ENCODE results near the gene CDC123. TPM values are rescaled to one million over a fixed set of nuclear protein-coding genes. Genes with fewer than 3 reads are reported as not detected.
A peak's percentile ranks its signal among the peaks of the same experiment; 100 is the strongest.

CDC123 gene
- total and polyA plus RNA-seq, 2 donors (not counting 1 experiment from before 2014, with no cell fraction given): 48.9 to 56.0 TPM

- CTCF ChIA-PET: interaction anchor here (1.7 kb wide), 1 partner anchor 21 kb away, joined by 5 read pairs; no protein-coding TSS in a partner anchor
- Histone ChIP-seq H3K4me2 (replicated peaks; ENCODE audit: low read depth, low read length, poor library complexity, severe bottlenecking) (no peak overlapping the region), H2AFZ (ENCODE audit: insufficient read depth, low read depth, low read length, poor library complexity, severe bottlenecking) (no peak overlapping the region), H3K9ac (ENCODE audit: low read length) (no peak overlapping the region), H3K4me3 (ENCODE audit: control extremely low read depth in 1 of 5, extremely low read depth in 1 of 5, insufficient read depth in 1 of 5, low read depth in 2 of 5, low read length in 4 of 5) (no peak overlapping the region), H3K36me3 (replicated peaks in 1 of 2; ENCODE audit: control extremely low read depth in 1 of 2, control insufficient read depth in 1 of 2, extremely low read depth in 1 of 2, insufficient read depth in 2 of 2, low read length in 1 of 2) (peaks cover 0 to 2% of the 10 kb centered on the region in 2 experiments), H4K20me1 (ENCODE audit: control insufficient read depth, insufficient read depth, low read length, poor library complexity, severe bottlenecking) (peaks cover 16% of the 10 kb centered on the region), H3K79me2 (ENCODE audit: control insufficient read depth, insufficient read depth, low read length) (peaks cover 91% of the 10 kb centered on the region), H3K27me3 (replicated peaks in 1 of 4; ENCODE audit: control extremely low read depth in 1 of 4, control insufficient read depth in 3 of 4, insufficient read depth in 4 of 4, low read length in 3 of 4) (no peaks in the 10 kb centered on the region), H3K4me1 (ENCODE audit: control insufficient read depth in 2 of 2, insufficient read depth in 2 of 2, low read length in 2 of 2) (peaks cover 17 to 22% of the 10 kb centered on the region in 2 donors), H3K27ac (ENCODE audit: low read length in 2 of 2) (no peak overlapping the region), H3K9me3 (ENCODE audit: control extremely low read depth in 1 of 3, control insufficient read depth in 2 of 3, insufficient read depth in 1 of 3, low read length in 2 of 3) (no peaks in the 10 kb centered on the region)
- POLR2A ChIA-PET: no interaction called here
- H3K27ac Mint-ChIP-seq: no peak overlapping the region
- whole genome bisulfite sequencing (ENCODE audit: insufficient coverage): 97% methylated on average over 4 of the region's 5 CpGs
- ATAC-seq (ENCODE audit: low read depth) (no peak), DNase-seq (no peak)
- intact Hi-C loops (cut with micrococcal nuclease): no loop called here
- H3K4me1 Mint-ChIP-seq: peaks cover 39% of the 10 kb centered on the region
- no peaks in the 10 kb centered on the region for H3K9me3 Mint-ChIP-seq (ENCODE audit: insufficient read depth)
- H3K4me3 Mint-ChIP-seq: peak overlapping the region; percentile 5
- TF ChIP-seq, protein P1, sequence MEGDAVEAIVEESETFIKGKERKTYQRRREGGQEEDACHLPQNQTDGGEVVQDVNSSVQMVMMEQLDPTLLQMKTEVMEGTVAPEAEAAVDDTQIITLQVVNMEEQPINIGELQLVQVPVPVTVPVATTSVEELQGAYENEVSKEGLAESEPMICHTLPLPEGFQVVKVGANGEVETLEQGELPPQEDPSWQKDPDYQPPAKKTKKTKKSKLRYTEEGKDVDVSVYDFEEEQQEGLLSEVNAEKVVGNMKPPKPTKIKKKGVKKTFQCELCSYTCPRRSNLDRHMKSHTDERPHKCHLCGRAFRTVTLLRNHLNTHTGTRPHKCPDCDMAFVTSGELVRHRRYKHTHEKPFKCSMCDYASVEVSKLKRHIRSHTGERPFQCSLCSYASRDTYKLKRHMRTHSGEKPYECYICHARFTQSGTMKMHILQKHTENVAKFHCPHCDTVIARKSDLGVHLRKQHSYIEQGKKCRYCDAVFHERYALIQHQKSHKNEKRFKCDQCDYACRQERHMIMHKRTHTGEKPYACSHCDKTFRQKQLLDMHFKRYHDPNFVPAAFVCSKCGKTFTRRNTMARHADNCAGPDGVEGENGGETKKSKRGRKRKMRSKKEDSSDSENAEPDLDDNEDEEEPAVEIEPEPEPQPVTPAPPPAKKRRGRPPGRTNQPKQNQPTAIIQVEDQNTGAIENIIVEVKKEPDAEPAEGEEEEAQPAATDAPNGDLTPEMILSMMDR (IDR thresholded peaks at IDR 0.05): no peak
- TF ChIP-seq EZH2 (IDR thresholded peaks at IDR 0.05; ENCODE audit: borderline replicate concordance, insufficient read depth, low read depth, low read length, poor library complexity, severe bottlenecking): no peak
- H3K27me3 Mint-ChIP-seq: no peaks in the 10 kb centered on the region
Observed at GRCh38 chr10:12193193-12193592, 2.8 kb upstream of the CDC123 start.

DNA sequence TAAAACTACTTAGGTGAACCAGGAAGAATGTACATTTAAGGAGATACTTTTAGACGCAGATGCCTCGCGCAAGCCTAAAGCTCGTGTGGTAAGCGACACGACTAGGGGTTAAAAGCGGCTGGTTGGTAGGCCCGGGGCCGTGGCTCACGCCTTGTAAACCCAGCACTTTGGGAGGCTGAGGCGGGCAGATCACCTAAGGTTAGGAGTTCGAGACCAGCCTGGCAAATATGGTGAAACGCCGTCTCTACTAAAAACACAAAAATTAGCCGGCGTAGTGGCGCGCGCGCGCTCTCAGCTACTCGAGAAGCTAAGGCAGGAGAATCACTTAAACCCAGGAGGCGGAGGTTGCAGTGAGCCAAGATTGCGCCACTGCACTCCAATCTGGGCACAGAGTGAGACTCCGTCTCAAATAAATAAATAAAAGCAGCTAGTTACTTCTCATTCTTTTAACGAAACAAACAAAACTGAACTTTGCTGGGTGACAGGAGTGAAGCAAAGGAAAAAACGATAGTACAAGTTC is 1.2 kb upstream of the CDC123 start:
- H3K27ac Mint-ChIP-seq: peak overlapping the region; percentile 99
- no peaks in the 10 kb centered on the region for H3K27me3 Mint-ChIP-seq
- H3K4me2 ChIP-seq (replicated peaks; ENCODE audit: low read depth, low read length, poor library complexity, severe bottlenecking): peak overlapping the region; percentile 85
- H3K79me2 ChIP-seq (ENCODE audit: control insufficient read depth, insufficient read depth, low read length): peaks cover 92% of the 10 kb centered on the region
- H3K4me1 Mint-ChIP-seq: peaks cover 42% of the 10 kb centered on the region
- no peaks in the 10 kb centered on the region for H3K27me3 ChIP-seq (replicated peaks in 1 of 4; ENCODE audit: control extremely low read depth in 1 of 4, control insufficient read depth in 3 of 4, insufficient read depth in 4 of 4, low read length in 3 of 4)
- CTCF ChIA-PET: interaction anchor here (1.4 to 2.4 kb wide), 5 partner anchors 21 to 462 kb away, joined by 3 to 24 read pairs (median 6); partner anchors contain the start of gene UPF2
- H3K27ac ChIP-seq (ENCODE audit: low read length in 2 of 2): peak overlapping the region; percentile 91 to 94
- peaks cover 19% of the 10 kb centered on the region for H4K20me1 ChIP-seq (ENCODE audit: control insufficient read depth, insufficient read depth, low read length, poor library complexity, severe bottlenecking)
- H2AFZ ChIP-seq (ENCODE audit: insufficient read depth, low read depth, low read length, poor library complexity, severe bottlenecking): peak overlapping the region; percentile 98
- peak overlapping the region; percentile 87 to 97 (median 95) for H3K4me3 ChIP-seq (ENCODE audit: control extremely low read depth in 1 of 5, extremely low read depth in 1 of 5, insufficient read depth in 1 of 5, low read depth in 2 of 5, low read length in 4 of 5)
- no peak for TF ChIP-seq EZH2 (IDR thresholded peaks at IDR 0.05; ENCODE audit: borderline replicate concordance, insufficient read depth, low read depth, low read length, poor library complexity, severe bottlenecking)
- TF ChIP-seq, protein P1 (IDR thresholded peaks at IDR 0.05): no peak
- peaks cover 0 to 14% of the 10 kb centered on the region in 2 experiments for H3K36me3 ChIP-seq (replicated peaks in 1 of 2; ENCODE audit: control extremely low read depth in 1 of 2, control insufficient read depth in 1 of 2, extremely low read depth in 1 of 2, insufficient read depth in 2 of 2, low read length in 1 of 2)
- POLR2A ChIA-PET: interaction anchor here (1.3 kb wide), 1 partner anchor 72 kb away, joined by 3 read pairs; no protein-coding TSS in a partner anchor
- H3K4me1 ChIP-seq (ENCODE audit: control insufficient read depth in 2 of 2, insufficient read depth in 2 of 2, low read length in 2 of 2): peaks cover 18 to 24% of the 10 kb centered on the region in 2 donors
- H3K4me3 Mint-ChIP-seq: peak overlapping the region; percentile 93
- WGBS (ENCODE audit: insufficient coverage): 20% methylated on average over 25 of the region's 27 CpGs
- no peaks in the 10 kb centered on the region for H3K9me3 Mint-ChIP-seq (ENCODE audit: insufficient read depth)
- ATAC-seq (ENCODE audit: low read depth) (no peak), DNase-seq (peak; percentile 38)
- peak overlapping the region; percentile 90 for H3K9ac ChIP-seq (ENCODE audit: low read length)
- intact Hi-C loops (cut with micrococcal nuclease): loop anchor here (1.0 to 2.0 kb wide), 5 partner anchors 19 to 516 kb away; no protein-coding TSS in a partner anchor
- H3K9me3 ChIP-seq (ENCODE audit: control extremely low read depth in 1 of 3, control insufficient read depth in 2 of 3, insufficient read depth in 1 of 3, low read length in 2 of 3): no peaks in the 10 kb centered on the region
